HG03039 (cell line): ENCODE results near the gene DGKD.

ENCODE experiments used
- ATAC-seq: cut with Tn5 transposase; IDR thresholded peaks from one replicate; pipeline ENCODE4 v1.9.1; 2021; ENCODE audit warnings: mild to moderate bottlenecking, moderate library complexity; ENCODE audit not compliant: unreplicated experiment

Gene DGKD

DNA sequence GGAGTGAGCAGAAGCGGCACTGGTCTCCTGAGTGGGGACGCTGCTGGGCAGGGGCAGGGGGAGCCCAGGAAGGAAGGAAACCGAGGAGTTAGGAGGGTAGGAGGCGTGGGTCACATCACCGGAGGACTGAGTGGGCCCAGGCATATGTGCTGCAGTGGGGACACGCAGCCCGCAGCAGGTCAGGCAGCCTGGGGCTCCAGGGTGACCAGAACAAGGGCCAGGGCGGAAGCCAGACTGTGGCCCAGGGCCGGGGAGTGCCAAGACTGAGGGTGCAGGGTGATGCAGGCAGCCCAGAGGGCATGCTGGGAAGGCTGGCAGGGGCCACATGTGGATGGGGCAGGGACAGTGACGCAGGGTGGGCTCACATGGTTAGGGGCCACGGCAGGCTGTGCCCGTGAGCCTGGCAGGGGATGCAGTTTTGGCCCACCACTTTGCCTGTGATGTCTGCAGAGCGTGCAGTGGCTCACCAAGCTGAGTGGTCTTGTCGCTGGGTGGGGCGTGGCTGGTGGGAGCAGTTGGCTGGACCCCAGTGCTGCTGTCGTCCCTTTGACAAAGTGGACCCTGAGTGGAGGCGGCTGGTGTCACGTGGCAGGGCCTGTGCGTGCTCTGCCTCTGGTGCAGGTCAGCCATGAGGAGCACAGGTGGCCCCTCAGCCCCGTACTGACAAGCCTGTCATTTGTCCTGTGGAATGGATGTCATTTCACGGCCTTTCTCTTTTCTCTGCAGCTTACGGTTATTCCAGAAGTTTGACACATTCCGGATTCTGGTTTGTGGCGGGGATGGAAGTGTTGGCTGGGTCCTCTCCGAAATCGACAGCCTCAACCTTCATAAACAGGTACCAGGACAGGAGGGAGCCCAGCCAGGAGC is 87.1 kb downstream of the DGKD start:
- ATAC-seq = no peak

- ATAC-seq = no peak
These were observed 87.7 kb downstream of the DGKD start for GRCh38 chr2:233442028-233442310.

DNA sequence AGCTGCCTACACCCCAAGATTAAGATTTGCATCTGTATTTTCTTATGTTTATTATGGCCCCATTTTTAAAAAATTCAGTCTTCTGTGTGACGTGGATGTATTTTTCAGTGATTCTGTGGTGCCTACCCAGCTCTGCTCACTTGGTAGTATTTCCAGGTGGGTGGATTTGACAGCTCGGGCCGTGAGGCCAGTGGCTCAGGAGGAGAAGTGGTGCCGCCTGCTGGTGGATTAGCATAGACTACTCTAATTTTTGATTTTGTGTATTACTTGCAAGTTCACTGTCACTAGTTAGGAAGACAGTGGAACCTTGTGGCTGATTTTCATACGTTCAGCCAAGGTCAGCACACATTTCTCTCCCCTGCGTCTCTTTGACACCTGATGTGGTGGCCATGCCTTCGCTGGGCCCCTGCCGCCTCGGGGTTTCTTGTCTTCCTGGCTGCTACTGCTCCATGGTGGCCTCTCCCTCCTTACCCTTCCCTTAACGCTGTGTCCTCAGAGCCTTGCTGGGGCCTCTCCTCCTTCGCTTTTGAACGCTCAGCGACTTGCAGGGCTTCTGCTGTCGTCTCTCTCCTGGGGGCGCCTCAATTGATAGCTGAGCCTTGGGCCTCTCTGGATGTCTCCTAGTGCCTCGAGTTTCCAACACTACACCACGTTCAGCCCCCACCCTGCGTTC is 89.4 kb downstream of the DGKD start:
- no peak for ATAC-seq

DNA sequence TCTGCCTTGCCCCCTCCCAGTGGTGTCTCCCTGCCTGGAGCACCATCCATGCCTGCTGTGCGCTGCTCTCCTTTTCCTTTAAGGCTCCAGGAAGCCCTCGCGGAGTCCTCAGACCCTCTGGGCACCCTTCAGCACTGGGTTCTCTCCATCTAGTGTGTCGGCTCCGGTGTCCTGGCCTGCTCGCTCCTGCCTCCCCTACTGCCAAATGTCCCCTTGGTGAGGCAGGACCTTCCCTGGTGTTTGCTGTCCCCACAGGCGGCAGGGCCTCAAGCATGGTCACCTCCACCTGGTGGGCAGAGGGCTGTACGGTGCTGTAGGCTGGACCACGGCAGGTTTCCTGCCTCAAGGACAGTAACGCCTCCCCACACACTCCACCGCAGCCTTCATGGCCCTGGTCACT is 90.2 kb downstream of the DGKD start:
- ATAC-seq = no peak

DNA sequence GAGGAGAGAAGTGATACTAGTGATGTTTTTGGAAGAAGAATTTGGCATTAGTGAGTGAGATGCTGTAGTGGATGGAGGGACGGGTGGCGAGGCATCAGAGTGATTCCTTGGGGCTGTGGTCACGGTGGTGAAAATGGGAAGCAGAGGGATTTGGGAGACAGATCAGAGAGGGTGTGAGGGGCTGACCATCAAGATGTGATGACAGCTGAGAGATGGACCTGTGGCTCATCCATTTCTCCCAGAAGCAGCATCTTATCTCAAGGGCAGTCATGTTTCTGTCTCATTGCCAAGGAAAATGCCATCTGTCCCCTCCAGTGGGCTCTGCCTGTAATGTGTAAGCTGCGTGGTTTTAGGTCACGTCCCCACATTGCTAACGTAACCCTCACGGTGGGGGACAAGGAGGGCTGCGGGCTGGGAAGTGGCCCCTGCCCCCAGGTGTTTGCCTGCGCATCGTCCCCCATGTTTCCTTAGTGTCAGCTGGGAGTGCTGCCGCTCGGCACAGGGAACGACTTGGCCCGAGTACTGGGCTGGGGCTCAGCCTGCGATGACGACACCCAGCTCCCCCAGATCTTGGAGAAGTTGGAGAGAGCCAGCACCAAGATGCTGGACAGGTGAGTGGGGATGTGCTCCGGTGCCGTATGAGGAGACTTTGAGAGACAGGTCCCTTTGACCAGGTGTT is 91.0 kb downstream of the DGKD start:
- ATAC-seq = no peak

- ATAC-seq = no peak
These were observed 91.8 kb downstream of the DGKD start for GRCh38 chr2:233446121-233446520.

DNA sequence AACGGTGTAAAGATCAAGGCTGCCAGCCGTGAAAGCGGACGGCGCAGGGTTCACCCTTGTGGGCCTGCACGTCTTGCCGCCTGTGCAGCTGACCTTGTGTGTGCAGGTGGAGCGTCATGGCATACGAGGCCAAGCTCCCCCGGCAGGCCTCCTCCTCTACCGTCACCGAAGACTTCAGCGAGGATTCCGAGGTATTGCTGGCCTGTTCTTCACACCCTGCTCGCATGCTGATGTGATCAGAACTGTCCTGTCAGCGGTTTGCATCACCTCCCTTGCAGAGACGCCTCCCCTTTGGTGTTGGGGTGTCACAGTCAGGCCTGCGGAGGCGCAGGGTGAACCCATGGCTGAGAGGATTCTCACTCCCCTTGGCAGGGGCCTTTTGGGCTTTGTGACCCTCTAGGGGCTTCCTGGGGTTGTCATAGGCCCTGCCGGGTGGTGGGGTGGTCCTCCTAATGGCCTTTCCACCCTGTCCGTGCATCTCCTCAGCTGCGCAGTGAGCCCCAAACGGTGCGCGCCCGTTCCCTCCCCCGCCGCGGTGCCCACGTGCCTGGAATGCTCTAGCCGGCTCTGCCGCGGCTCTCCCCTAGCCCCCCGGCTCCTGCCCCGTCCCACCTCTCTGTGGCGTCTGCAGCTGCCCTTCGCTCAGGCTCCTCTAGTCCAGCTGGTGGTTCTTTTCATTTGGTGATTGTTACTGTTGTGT is 92.5 kb downstream of the DGKD start:
- ATAC-seq = no peak

DNA sequence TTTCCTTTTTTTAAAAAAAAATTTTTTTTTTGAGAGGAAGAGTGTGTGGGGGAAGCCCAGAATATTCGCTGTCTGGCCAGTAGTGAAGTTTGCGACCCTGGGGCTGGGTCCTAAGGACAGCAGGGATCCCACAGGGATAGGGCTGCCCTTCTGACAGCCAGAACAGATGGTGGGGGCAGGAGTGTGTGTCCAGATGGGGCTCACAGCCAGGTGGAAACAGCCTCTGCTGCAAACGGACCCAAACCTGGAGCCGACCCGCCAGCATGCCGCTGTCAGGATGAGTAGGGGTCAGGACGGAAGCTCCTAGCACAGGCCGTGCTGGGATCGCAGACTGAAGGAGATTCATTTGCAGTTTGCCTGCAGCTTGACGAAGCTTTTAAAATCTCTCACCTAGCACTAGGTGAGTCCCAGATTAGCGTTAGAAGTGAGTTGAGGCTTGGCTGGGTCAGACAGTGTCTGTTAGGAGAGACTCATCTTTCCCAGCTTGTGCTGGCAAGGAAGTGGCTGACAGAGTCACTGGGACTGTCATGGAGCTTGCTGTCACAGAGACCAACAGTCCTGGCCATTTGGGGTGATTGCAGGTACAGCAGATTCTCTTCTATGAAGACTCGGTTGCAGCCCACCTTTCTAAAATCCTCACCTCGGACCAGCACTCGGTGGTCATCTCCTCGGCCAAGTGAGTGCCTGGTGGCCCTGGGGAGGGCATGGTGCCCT is 93.4 kb downstream of the DGKD start:
- ATAC-seq = no peak

GRCh38 chr2:233448220-233448559 is 93.9 kb downstream of the DGKD start:
- ATAC-seq = no peak

GRCh38 chr2:233448575-233448974 is 94.3 kb downstream of the DGKD start:
- no peak for ATAC-seq

DNA sequence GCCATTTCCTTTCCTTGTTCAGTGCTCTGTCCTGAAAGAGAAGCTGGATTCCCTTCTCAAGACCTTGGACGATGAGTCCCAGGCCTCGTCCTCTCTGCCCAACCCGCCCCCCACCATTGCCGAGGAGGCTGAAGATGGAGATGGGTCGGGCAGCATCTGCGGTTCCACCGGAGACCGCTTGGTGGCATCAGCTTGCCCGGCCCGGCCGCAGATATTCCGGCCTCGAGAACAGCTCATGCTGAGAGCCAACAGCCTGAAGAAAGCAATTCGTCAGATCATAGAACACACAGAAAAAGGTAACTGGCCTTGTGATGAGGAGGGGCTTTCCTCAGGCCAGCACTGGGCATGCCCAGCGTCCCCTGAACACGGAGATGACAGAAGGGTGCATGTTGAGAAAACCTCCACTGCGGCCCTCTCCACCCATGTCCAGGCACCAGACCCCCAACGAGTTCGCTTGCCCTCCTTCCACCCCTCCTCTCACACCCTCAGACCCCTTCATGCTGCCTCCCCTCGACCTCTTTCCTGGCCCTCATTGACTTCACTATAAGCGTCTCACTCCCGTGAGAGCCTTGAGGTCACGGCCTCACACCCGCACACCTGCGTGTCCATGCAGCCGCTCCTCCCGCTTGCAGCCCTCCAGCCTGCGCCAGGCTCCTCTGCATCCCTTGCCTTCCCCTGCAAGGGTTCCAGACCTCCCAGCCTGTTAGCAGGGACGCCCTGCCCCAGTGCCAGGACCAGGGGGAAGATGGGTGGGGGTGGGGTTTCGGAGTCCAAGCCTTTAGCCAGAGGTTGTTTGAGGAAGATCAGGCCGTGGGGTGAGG is 95.0 kb downstream of the DGKD start:
- ATAC-seq = no peak

DNA sequence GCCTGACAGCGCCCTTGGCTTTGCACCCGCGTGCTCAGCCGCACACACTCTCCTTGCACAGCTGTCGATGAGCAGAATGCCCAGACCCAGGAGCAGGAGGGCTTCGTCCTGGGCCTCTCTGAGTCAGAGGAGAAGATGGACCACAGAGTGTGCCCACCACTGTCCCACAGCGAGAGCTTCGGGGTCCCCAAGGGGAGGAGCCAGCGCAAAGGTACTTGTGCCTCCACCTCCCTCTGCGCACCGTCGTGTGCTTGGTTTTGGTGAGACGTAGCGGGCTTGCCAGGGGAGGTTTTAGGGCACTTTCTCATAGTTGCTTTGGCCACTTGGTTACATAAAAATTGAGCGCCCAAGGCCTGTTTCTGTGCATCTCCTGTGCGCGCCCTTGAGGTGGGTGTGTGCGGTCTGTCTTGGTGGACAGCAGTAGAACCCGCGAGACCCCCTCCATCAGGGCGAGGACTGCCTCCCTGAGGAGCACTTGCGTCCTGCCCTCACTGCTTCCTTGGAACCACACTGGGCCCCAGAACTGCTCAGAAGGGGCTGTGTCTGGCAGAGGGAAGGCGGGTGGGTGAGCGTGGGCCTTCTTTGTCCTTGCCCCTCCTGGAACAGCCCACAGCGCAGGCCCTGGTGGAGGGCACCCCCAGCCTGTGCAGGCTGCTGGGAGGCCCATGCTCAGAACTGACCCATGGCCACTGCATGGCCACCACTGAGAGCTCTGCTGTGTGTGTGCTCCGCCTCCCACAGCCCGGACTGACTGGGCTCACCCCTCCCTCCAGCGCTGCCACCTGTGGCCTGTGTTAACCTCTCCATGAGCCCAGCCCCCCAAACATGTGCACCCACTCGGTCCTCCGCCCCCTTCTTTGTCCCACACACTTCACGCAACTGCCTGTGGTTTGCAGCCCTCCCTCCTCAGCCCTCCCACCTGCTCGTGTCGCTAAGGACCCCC is 95.9 kb downstream of the DGKD start:
- no peak for ATAC-seq

GRCh38 chr2:233450864-233451575 is 96.7 kb downstream of the DGKD start:
- no peak for ATAC-seq

- ATAC-seq = no peak
These were observed 97.7 kb downstream of the DGKD start for GRCh38 chr2:233451950-233452349.

- ATAC-seq = no peak
These were observed 99.0 kb downstream of the DGKD start for GRCh38 chr2:233453111-233453915.

DNA sequence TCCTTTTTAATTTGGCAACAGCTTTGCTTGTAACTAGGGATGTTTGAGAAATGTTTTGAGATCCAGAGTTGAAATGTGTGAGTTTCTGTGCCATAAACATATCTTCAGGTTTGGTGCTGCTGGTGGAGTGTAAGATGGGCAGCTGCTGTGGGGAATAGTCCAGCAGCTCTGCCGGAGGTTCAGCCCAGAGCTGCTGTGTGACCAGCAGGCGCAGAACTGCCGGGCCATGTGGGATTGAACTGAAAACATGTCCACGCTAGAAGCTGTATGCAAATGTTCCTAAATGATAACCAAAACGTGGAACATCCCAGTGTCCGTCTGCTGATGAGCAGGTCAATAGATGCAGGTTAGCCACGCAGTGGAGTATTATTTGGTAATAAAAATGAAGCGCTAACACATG is 99.6 kb downstream of the DGKD start:
- no peak for ATAC-seq

DNA sequence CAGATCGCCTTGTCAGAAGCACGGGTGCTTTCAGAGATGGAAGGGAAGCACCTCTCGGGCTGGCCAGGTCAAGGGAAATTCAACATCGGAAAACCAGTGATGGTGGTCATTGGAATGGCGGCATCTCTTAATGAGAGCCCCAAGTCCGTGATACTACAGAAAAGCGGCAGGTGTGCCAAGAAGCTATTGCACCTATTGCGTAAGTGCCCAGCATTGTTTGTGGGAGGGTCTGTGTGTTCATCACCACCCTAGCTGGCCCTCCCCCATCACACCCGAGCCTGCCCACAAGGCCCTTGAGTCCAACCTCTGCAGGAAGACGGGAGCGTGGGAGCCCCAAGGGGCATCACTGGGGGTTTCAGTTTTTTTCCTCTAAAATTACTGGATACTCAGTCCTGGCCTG is 100.7 kb downstream of the DGKD start:
- ATAC-seq = no peak

GRCh38 chr2:233455491-233455890 is 101.2 kb downstream of the DGKD start:
- no peak for ATAC-seq
